ENCODE measurements around the gene ALG12.

- TF ChIP-seq EZH2phosphoT487 (IDR thresholded peaks at IDR 0.05; ENCODE audit: insufficient read depth, low read depth) (no peak), EZH2 (IDR thresholded peaks at IDR 0.05; ENCODE audit: insufficient read depth, poor library complexity, severe bottlenecking) (no peak)
These were observed 53.1 kb downstream of the ALG12 start for GRCh38 chr22:49865156-49865555.

All from GM23248 (cell line).